Cardiac atrium fibroblast (primary cell): ENCODE data around the gene TLNRD1. TPM values are rescaled to one million over a fixed set of nuclear protein-coding genes. Genes with fewer than 3 reads are reported as not detected.

Experiments
- total RNA-seq: library from RNA; depleted of rRNA; stranded (reverse); fragments of >200 nt; gene quantifications from 2 replicates; pipeline ENCODE4 v1.2.3, GENCODE V29; 2015

TLNRD1 gene
- total RNA-seq: 9.6 and 12.5 TPM in 2 replicates

GRCh38 chr15:81000624-81001151 lies at the start of gene TLNRD1:
Gene TLNRD1 (plus strand): TSS chr15:81000923. CDS start chr15:81002272, 1,349 bp downstream.

GRCh38 chr15:80989518-80990478 lies 10.9 kb upstream of the TLNRD1 start, which contains the start of gene MESD:
Gene MESD (minus strand): TSS chr15:80989819. CDS start chr15:80989791, 28 bp downstream.

Other genes starting within 250 kb of the TLNRD1 start
- gene CEMIP, start 221.6 kb upstream of the TLNRD1 start, total RNA-seq: 420 and 537 TPM in 2 replicates
- 17.2 and 19.9 TPM in 2 replicates for gene MESD, start 11.1 kb upstream of the TLNRD1 start, total RNA-seq
- gene CFAP161, start 133.3 kb downstream of the TLNRD1 start, total RNA-seq: not detected in 2 replicates
- gene IL16, start 196.0 kb downstream of the TLNRD1 start, total RNA-seq: 1.1 and 2.2 TPM in 2 replicates